HepG2 (cell line): ENCODE measurements around the gene RNPC3. TPM values are rescaled to one million over a fixed set of nuclear protein-coding genes. Genes with fewer than 3 reads are reported as not detected.

Source experiments
- ATAC-seq: fragments of 200-7000 bp; cut with Tn5 transposase; 3 replicates; pipeline ENCODE4 v1.9.1; 2020; ENCODE audit warnings: mild to moderate bottlenecking, moderate library complexity
- BruUV-seq: library from RNA; stranded (reverse); fragments of 400-500 nt; replicated peaks from 2 replicates; lab custom pipeline; 2021; lab: Mats Ljungman, UMichigan
- CTCF ChIA-PET: fragments of 300-600 bp; formaldehyde crosslinking; extraction: SDS; loops from one replicate; lab custom pipeline; 2021; ENCODE audit warnings: low total read pairs, inconsistent platforms, low intra/inter-chr PET ratio; lab: Yijun Ruan, JAX
- POLR2A ChIA-PET: fragments of 350-600 bp; sonication (Branson Sonifier 250); formaldehyde crosslinking; loops from one replicate; lab custom pipeline; 2020; ENCODE audit warnings: antibody characterized with exemption, inconsistent platforms; lab: Yijun Ruan, JAX
- DNase-seq: peaks from one replicate; pipeline ENCODE4 v3.0.0-alpha.2; 2015; ENCODE audit warnings: low spot score
- FAIRE-seq: peaks from 3 replicates; lab custom pipeline; 2011; peaks lifted over from hg19 to GRCh38; lab: Jason Lieb, UNC
- H2AFZ ChIP-seq: one replicate; pipeline ENCODE4 v1.6.1; 2011; ENCODE audit warnings: low read length, inconsistent platforms
- H3K27ac ChIP-seq: fragments of 300-600 bp; 3 replicates; pipeline ENCODE4 v1.8.0; 2011; ENCODE audit warnings: mixed run types, mild to moderate bottlenecking, mixed read lengths, low read length, inconsistent platforms; ENCODE audit not compliant: insufficient read depth; ENCODE audit errors: extremely low read length
- H3K27me3 ChIP-seq, 2 experiments: fragments of 200-600 bp in 1 of 2; 2 replicates in 1 of 2; 3 replicates in 1 of 2; pipeline versions ENCODE4 v1.6.0 to v1.8.0; 2011; ENCODE audit warnings: low read length in 2 of 2, mild to moderate bottlenecking in 2 of 2, moderate library complexity in 2 of 2, inconsistent platforms in 1 of 2; ENCODE audit not compliant: insufficient read depth in 2 of 2, control insufficient read depth in 1 of 2
- H3K36me3 ChIP-seq, 2 experiments: fragments of 200-600 bp in 1 of 2; replicated peaks in 1 of 2; 2 replicates in 1 of 2; 3 replicates in 1 of 2; pipeline versions ENCODE4 v1.5.1 to v1.8.0; 2011; ENCODE audit warnings: low read length in 2 of 2, inconsistent platforms in 1 of 2; ENCODE audit not compliant: insufficient read depth in 2 of 2, control insufficient read depth in 1 of 2
- H3K4me1 ChIP-seq: 2 replicates; pipeline ENCODE4 v1.5.1; 2012; ENCODE audit warnings: low read length, inconsistent platforms; ENCODE audit not compliant: insufficient read depth
- H3K4me2 ChIP-seq: 2 replicates; pipeline ENCODE4 v1.6.0; 2011; ENCODE audit warnings: low read depth, low read length, inconsistent platforms
- H3K4me3 ChIP-seq, 3 experiments: fragments of 200-600 bp in 1 of 3; sonication (generic), shearing (Covaris generic) in 1 of 3; replicated peaks in 1 of 3; 2 replicates each; pipeline ENCODE4 v1.5.1; 2011 to 2016; ENCODE audit warnings: low read length in 3 of 3, inconsistent platforms in 2 of 3, low read depth in 2 of 3, mild to moderate bottlenecking in 2 of 3, control low read depth in 1 of 3, mixed read lengths in 1 of 3; ENCODE audit not compliant: insufficient read depth in 1 of 3
- H3K79me2 ChIP-seq: one replicate; pipeline ENCODE4 v1.6.1; 2011; ENCODE audit warnings: low read length, inconsistent platforms; ENCODE audit not compliant: insufficient read depth
- H3K9ac ChIP-seq: 2 replicates; pipeline ENCODE4 v1.6.0; 2011; ENCODE audit warnings: mild to moderate bottlenecking, low read depth, low read length, inconsistent platforms; ENCODE audit not compliant: insufficient read depth
- H3K9me3 ChIP-seq: 2 replicates; pipeline ENCODE4 v1.5.1; 2012; ENCODE audit warnings: mild to moderate bottlenecking, low read length
- H4K20me1 ChIP-seq: 2 replicates; pipeline ENCODE4 v1.6.0; 2011; ENCODE audit warnings: inconsistent platforms, mild to moderate bottlenecking, low read length, moderate library complexity; ENCODE audit not compliant: insufficient read depth
- ATAD3A ChIP-seq: sonication (generic); formaldehyde crosslinking; IDR thresholded peaks from 2 replicates; pipeline ENCODE4 v1.4.0; 2020; ENCODE audit warnings: missing genetic modification reagents
- ATM ChIP-seq: fragments of 450-650 bp; IDR thresholded peaks from 2 replicates; pipeline ENCODE4 v1.7.1; 2017; ENCODE audit warnings: mild to moderate bottlenecking, borderline replicate concordance
- ELF3 ChIP-seq: IDR thresholded peaks from 2 replicates; pipeline ENCODE4 v1.6.1; 2016; ENCODE audit warnings: missing genetic modification reagents, missing compliant biosample characterization
- MAF1 ChIP-seq: sonication (generic); formaldehyde crosslinking; IDR thresholded peaks from 2 replicates; pipeline ENCODE4 v1.5.0; 2020; ENCODE audit warnings: missing genetic modification reagents, borderline replicate concordance
- NPAS2 ChIP-seq: sonication (generic); formaldehyde crosslinking; IDR thresholded peaks from 2 replicates; pipeline ENCODE4 v1.8.0; 2022; ENCODE audit warnings: mild to moderate bottlenecking, missing genetic modification reagents, borderline replicate concordance
- RAD21 ChIP-seq: fragments of 450-650 bp; formaldehyde crosslinking; IDR thresholded peaks from 2 replicates; pipeline ENCODE4 v1.5.0; 2020; ENCODE audit warnings: mild to moderate bottlenecking
- SMC3 ChIP-seq: IDR thresholded peaks from 2 replicates; pipeline ENCODE4 v1.6.1; 2011; ENCODE audit warnings: low read length, improper control_type of control experiment
- STAG1 ChIP-seq: sonication (generic); formaldehyde crosslinking; IDR thresholded peaks from 2 replicates; pipeline ENCODE4 v1.4.0; 2020; ENCODE audit warnings: missing genetic modification reagents
- ZNF446 ChIP-seq: sonication (generic); formaldehyde crosslinking; IDR thresholded peaks from 2 replicates; pipeline ENCODE4 v1.5.0; 2020; ENCODE audit warnings: mild to moderate bottlenecking, missing genetic modification reagents
- WGBS: methylation state at CpG from one replicate; pipeline ENCODE4 v1.1.6; 2017; ENCODE audit warnings: low lambda C conversion rate; 5-methylcytosine and 5-hydroxymethylcytosine counted together
- in situ Hi-C: cut with HindIII; loops from 2 replicates; pipeline ENCODE4 v1.10.0; 2017; ENCODE audit warnings: low pct_unique_long_range_greater_than_20kb; ENCODE audit not compliant: extremely low pct_ligation_motif_present
- intact Hi-C: fragments of 100-400 bp; cut with micrococcal nuclease; formaldehyde crosslinking; loops from one replicate; pipeline ENCODE4 v1.10.0; 2022; ENCODE audit not compliant: unreplicated experiment
- polyA plus RNA-seq, 8 experiments: library from polyadenylated mRNA; depleted of rRNA in 3 of 8; stranded (reverse) in 7 of 8; unstranded in 1 of 8; fragments of >200 nt; fragmentation: Illumina TruSeq in 4 of 8; extraction: Trizol in 4 of 8; gene quantifications; 2 replicates each; pipeline versions ENCODE4 v1.2.1 to v1.2.3, GENCODE V29; 2011 to 2016; ENCODE audit warnings: low read depth in 4 of 8, missing spikeins in 1 of 8, mixed read lengths in 1 of 8; ENCODE audit not compliant: insufficient read depth in 1 of 8
- total RNA-seq, 5 experiments: library from RNA; depleted of rRNA; stranded (reverse); fragments of >200 nt; fragmentation: Illumina TruSeq; extraction: Trizol; gene quantifications; 2 replicates each; pipeline ENCODE4 v1.2.3, GENCODE V29; 2016; ENCODE audit warnings: low read depth in 1 of 5
- TF ChIP-seq, protein P1 (sequence below): sonication (generic); formaldehyde crosslinking; IDR thresholded peaks from 2 replicates; pipeline ENCODE4 v1.4.0; 2020; ENCODE audit warnings: missing genetic modification reagents, borderline replicate concordance
- TF ChIP-seq, protein P2 (sequence below): sonication (generic); formaldehyde crosslinking; IDR thresholded peaks from 2 replicates; pipeline ENCODE4 v1.4.0; 2020; ENCODE audit warnings: missing genetic modification reagents
- TF ChIP-seq, protein P3 (sequence below): sonication (generic); formaldehyde crosslinking; IDR thresholded peaks from 2 replicates; pipeline ENCODE4 v1.5.0; 2020; ENCODE audit warnings: missing genetic modification reagents
- TF ChIP-seq, protein P4 (sequence below), 2 experiments: fragments of 450-650 bp in 1 of 2; sonication (generic) in 1 of 2; formaldehyde crosslinking; IDR thresholded peaks; 2 replicates each; pipeline versions ENCODE4 v1.5.0 to v1.8.0; 2020 to 2022; ENCODE audit warnings: mild to moderate bottlenecking in 1 of 2, missing genetic modification reagents in 1 of 2
- TF ChIP-seq, protein P5 (sequence below): sonication (generic); formaldehyde crosslinking; IDR thresholded peaks from 2 replicates; pipeline ENCODE4 v1.5.0; 2020; ENCODE audit warnings: mild to moderate bottlenecking, missing genetic modification reagents, moderate library complexity

RNPC3 gene
- total and polyA plus RNA-seq, 2 of the 13 experiments (the other 11 are each of a cell fraction or from before 2014, with no cell fraction given) = 9.1 to 22.1 TPM

DNA sequence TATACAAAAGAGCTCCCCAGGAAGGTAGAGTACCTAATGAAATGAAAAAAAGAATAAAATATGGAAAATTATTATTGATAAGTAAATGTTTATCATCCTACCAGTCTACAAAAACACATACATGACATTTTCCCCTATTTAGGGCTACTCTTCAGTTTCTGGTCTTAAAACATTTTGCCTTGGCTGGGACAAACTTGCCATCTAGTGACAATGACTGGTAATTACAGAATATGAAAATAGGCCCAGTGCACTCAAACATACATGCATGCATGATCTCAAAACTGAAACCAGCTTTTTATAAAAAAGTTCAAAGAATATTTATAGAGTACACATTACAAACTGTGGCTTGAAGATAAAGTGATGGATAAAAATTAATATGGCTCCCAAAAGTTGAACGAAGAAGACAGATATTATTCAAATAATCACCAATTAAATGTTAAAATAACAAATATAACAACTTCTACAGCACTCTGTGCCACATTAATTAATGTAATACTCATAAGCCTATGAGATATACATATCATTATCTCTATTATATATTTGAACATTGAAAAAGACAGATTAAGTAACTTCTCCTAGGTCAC, 10.5 kb upstream of the RNPC3 start:
- Histone ChIP-seq H3K4me1 (no peaks in the 10 kb centered on the region), H3K9ac (no peak overlapping the region)
- ChIA-PET CTCF (interaction anchor here (0.6 to 1.6 kb wide), 3 partner anchors 15 to 1995 kb away, joined by 3 to 8 read pairs (median 5); no protein-coding TSS in a partner anchor), POLR2A (no interaction called here)
- FAIRE-seq = peak; percentile 64
- no TSS peak for BruUV-seq
- TF ChIP-seq MAF1 (no peak), NPAS2 (CRISPR knock-in tag) (no peak), ELF3 (CRISPR knock-in tag) (no peak), STAG1 (CRISPR knock-in tag) (peak; percentile 69), SMC3 (peak; percentile 32; the same call in 1 of the 2 replicates), ZNF446 (CRISPR knock-in tag) (no peak), ATM (no peak), RAD21 (0 out of 2 replicates have a peak, but pooled peaks have one; percentile 27), ATAD3A (CRISPR knock-in tag) (no peak)
- TF ChIP-seq, protein P1, sequence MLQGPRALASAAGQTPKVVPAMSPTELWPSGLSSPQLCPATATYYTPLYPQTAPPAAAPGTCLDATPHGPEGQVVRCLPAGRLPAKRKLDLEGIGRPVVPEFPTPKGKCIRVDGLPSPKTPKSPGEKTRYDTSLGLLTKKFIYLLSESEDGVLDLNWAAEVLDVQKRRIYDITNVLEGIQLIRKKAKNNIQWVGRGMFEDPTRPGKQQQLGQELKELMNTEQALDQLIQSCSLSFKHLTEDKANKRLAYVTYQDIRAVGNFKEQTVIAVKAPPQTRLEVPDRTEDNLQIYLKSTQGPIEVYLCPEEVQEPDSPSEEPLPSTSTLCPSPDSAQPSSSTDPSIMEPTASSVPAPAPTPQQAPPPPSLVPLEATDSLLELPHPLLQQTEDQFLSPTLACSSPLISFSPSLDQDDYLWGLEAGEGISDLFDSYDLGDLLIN (CRISPR knock-in tag) = no peak
- TF ChIP-seq, protein P2, sequence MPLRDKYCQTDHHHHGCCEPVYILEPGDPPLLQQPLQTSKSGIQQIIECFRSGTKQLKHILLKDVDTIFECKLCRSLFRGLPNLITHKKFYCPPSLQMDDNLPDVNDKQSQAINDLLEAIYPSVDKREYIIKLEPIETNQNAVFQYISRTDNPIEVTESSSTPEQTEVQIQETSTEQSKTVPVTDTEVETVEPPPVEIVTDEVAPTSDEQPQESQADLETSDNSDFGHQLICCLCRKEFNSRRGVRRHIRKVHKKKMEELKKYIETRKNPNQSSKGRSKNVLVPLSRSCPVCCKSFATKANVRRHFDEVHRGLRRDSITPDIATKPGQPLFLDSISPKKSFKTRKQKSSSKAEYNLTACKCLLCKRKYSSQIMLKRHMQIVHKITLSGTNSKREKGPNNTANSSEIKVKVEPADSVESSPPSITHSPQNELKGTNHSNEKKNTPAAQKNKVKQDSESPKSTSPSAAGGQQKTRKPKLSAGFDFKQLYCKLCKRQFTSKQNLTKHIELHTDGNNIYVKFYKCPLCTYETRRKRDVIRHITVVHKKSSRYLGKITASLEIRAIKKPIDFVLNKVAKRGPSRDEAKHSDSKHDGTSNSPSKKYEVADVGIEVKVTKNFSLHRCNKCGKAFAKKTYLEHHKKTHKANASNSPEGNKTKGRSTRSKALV = no peak
- TF ChIP-seq, protein P3, sequence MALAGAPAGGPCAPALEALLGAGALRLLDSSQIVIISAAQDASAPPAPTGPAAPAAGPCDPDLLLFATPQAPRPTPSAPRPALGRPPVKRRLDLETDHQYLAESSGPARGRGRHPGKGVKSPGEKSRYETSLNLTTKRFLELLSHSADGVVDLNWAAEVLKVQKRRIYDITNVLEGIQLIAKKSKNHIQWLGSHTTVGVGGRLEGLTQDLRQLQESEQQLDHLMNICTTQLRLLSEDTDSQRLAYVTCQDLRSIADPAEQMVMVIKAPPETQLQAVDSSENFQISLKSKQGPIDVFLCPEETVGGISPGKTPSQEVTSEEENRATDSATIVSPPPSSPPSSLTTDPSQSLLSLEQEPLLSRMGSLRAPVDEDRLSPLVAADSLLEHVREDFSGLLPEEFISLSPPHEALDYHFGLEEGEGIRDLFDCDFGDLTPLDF (CRISPR knock-in tag) = no peak
- TF ChIP-seq, protein P4, sequence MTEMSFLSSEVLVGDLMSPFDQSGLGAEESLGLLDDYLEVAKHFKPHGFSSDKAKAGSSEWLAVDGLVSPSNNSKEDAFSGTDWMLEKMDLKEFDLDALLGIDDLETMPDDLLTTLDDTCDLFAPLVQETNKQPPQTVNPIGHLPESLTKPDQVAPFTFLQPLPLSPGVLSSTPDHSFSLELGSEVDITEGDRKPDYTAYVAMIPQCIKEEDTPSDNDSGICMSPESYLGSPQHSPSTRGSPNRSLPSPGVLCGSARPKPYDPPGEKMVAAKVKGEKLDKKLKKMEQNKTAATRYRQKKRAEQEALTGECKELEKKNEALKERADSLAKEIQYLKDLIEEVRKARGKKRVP (CRISPR knock-in tag; IDR thresholded peaks at IDR 0.05) = no peak
- TF ChIP-seq, protein P5, sequence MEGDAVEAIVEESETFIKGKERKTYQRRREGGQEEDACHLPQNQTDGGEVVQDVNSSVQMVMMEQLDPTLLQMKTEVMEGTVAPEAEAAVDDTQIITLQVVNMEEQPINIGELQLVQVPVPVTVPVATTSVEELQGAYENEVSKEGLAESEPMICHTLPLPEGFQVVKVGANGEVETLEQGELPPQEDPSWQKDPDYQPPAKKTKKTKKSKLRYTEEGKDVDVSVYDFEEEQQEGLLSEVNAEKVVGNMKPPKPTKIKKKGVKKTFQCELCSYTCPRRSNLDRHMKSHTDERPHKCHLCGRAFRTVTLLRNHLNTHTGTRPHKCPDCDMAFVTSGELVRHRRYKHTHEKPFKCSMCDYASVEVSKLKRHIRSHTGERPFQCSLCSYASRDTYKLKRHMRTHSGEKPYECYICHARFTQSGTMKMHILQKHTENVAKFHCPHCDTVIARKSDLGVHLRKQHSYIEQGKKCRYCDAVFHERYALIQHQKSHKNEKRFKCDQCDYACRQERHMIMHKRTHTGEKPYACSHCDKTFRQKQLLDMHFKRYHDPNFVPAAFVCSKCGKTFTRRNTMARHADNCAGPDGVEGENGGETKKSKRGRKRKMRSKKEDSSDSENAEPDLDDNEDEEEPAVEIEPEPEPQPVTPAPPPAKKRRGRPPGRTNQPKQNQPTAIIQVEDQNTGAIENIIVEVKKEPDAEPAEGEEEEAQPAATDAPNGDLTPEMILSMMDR (CRISPR knock-in tag) = peak; percentile 62
- TF ChIP-seq, all 625 proteins: peak for 4
- ATAC-seq = peak; percentile 38; the same call in 1 of the 3 replicates
- in situ Hi-C loops = no loop called here
- Histone ChIP-seq H3K36me3 (no peaks in the 10 kb centered on the region), H3K27me3 (no peaks in the 10 kb centered on the region), H3K4me3 (no peak overlapping the region), H3K4me2 (no peak overlapping the region), H3K9me3 (no peaks in the 10 kb centered on the region), H3K79me2 (no peaks in the 10 kb centered on the region), H3K27ac (no peak overlapping the region), H2AFZ (no peak overlapping the region), H4K20me1 (no peaks in the 10 kb centered on the region)
- peak; percentile 28 for DNase-seq
- intact Hi-C loops = loop anchor here (1.0 kb wide), 1 partner anchor 409 kb away; no protein-coding TSS in a partner anchor
- 5% methylated on average over 1 of the region's 1 CpG for WGBS
